Neutrophil (primary cell): ENCODE data around the gene BTBD9.
"Not testable (repeated sequence)": the region's sequence is repeated elsewhere in the genome, so short reads cannot be mapped to it uniquely, and the experiment has no call there.

Experiments used
- H3K27ac ChIP-seq: fragments of 200-600 bp; sonication (generic); 2 replicates; pipeline ENCODE4 v1.5.1; 2016; ENCODE audit warnings: mild to moderate bottlenecking, moderate library complexity
- H3K27me3 ChIP-seq: fragments of 200-600 bp; sonication (generic); 2 replicates; pipeline ENCODE4 v1.6.0; 2016; ENCODE audit warnings: mild to moderate bottlenecking
- H3K36me3 ChIP-seq: fragments of 200-600 bp; sonication (generic); 2 replicates; pipeline ENCODE4 v1.5.1; 2017
- H3K4me1 ChIP-seq, 2 experiments: fragments of 200-600 bp in 1 of 2; sonication (generic) in 1 of 2; 1 replicate in 1 of 2; 2 replicates in 1 of 2; pipeline versions ENCODE4 v1.5.1 to v1.6.1; 2013 to 2016; ENCODE audit warnings: low read depth in 1 of 2, low read length in 1 of 2, mild to moderate bottlenecking in 1 of 2, moderate library complexity in 1 of 2; ENCODE audit not compliant: control insufficient read depth in 1 of 2, insufficient read depth in 1 of 2
- H3K4me3 ChIP-seq, 2 experiments: fragments of 200-600 bp in 1 of 2; sonication (generic) in 1 of 2; 1 replicate in 1 of 2; 2 replicates in 1 of 2; pipeline ENCODE4 v1.5.1; 2013 to 2016; ENCODE audit warnings: low read depth in 1 of 2, low read length in 1 of 2, mild to moderate bottlenecking in 1 of 2, moderate library complexity in 1 of 2
- H3K9me3 ChIP-seq: fragments of 200-600 bp; sonication (generic); 2 replicates; pipeline ENCODE4 v1.5.1; 2016
- CTCF ChIP-seq: fragments of 200-600 bp; sonication (generic); IDR thresholded peaks from 2 replicates; pipeline ENCODE4 v1.5.1; 2016; ENCODE audit warnings: antibody characterized with exemption

The BTBD9 gene

GRCh38 chr6:38131527-38131965, 508.2 kb downstream of the BTBD9 start:
- Histone ChIP-seq H3K4me3 (no peak overlapping the region), H3K36me3 (peaks cover 4% of the 10 kb centered on the region), H3K9me3 (no peaks in the 10 kb centered on the region), H3K27ac (no peak overlapping the region), H3K27me3 (no peaks in the 10 kb centered on the region), H3K4me1 (no peaks in the 10 kb centered on the region)
- no peak for TF ChIP-seq CTCF

- Histone ChIP-seq H3K27me3 (no peaks in the 10 kb centered on the region), H3K9me3 (no peaks in the 10 kb centered on the region), H3K27ac (no peak overlapping the region), H3K36me3 (peaks cover 24% of the 10 kb centered on the region), H3K4me1 (no peaks in the 10 kb centered on the region), H3K4me3 (no peak overlapping the region)
- no peak for TF ChIP-seq CTCF
Measured at GRCh38 chr6:38127284-38127683, 512.4 kb downstream of the BTBD9 start.

- not testable (repeated sequence) for H3K4me1 ChIP-seq, H3K27me3 ChIP-seq, H3K9me3 ChIP-seq, H3K27ac ChIP-seq, H3K4me3 ChIP-seq
- peaks cover 49% of the 10 kb centered on the region for H3K36me3 ChIP-seq
Measured at GRCh38 chr6:38124224-38124926, 515.4 kb downstream of the BTBD9 start.

GRCh38 chr6:38119516-38119915, 520.2 kb downstream of the BTBD9 start:
- Histone ChIP-seq H3K27ac (no peak overlapping the region), H3K36me3 (peaks cover 74% of the 10 kb centered on the region), H3K4me3 (no peak overlapping the region), H3K27me3 (no peaks in the 10 kb centered on the region), H3K4me1 (no peaks in the 10 kb centered on the region), H3K9me3 (no peaks in the 10 kb centered on the region)
- no peak for TF ChIP-seq CTCF

- TF ChIP-seq CTCF, result no peak
- Histone ChIP-seq H3K27me3 (no peaks in the 10 kb centered on the region), H3K36me3 (peaks cover 67% of the 10 kb centered on the region), H3K4me1 (no peaks in the 10 kb centered on the region), H3K9me3 (no peaks in the 10 kb centered on the region), H3K27ac (no peak overlapping the region), H3K4me3 (no peak overlapping the region)
Measured at GRCh38 chr6:38118791-38119365, 520.9 kb downstream of the BTBD9 start.
